NT2/D1 (cell line): ENCODE data around the gene CENPE.

Experiments used
- DNase-seq: peaks from one replicate; pipeline ENCODE4 v3.0.0-alpha.2; 2011; ENCODE audit warnings: low read depth, low spot score
- H3K27me3 ChIP-seq: 2 replicates; pipeline ENCODE4 v1.6.0; 2011; ENCODE audit warnings: mild to moderate bottlenecking; ENCODE audit not compliant: insufficient read length, insufficient read depth
- H3K36me3 ChIP-seq: 2 replicates; pipeline ENCODE4 v1.6.1; 2011; ENCODE audit warnings: mild to moderate bottlenecking, low read length, mixed read lengths; ENCODE audit not compliant: insufficient read depth, insufficient read length
- H3K4me1 ChIP-seq: 2 replicates; pipeline ENCODE4 v1.5.1; 2011; ENCODE audit not compliant: insufficient read depth, insufficient read length
- H3K4me3 ChIP-seq: 2 replicates; pipeline ENCODE4 v1.5.1; 2011; ENCODE audit warnings: low read depth; ENCODE audit not compliant: insufficient read length
- H3K9ac ChIP-seq: 2 replicates; pipeline ENCODE4 v1.6.0; 2011; ENCODE audit warnings: low read depth; ENCODE audit not compliant: insufficient read length
- H3K9me3 ChIP-seq: 2 replicates; pipeline ENCODE4 v1.5.1; 2011; ENCODE audit warnings: mild to moderate bottlenecking, low read length; ENCODE audit not compliant: insufficient read depth
- SUZ12 ChIP-seq: IDR thresholded peaks from 2 replicates; pipeline ENCODE4 v1.6.1; 2011; ENCODE audit not compliant: insufficient read length, insufficient read depth; ENCODE audit errors: extremely low read depth
- YY1 ChIP-seq: IDR thresholded peaks from 2 replicates; pipeline ENCODE4 v1.6.1; 2011; ENCODE audit not compliant: insufficient read length, insufficient read depth
- ZNF274 ChIP-seq: IDR thresholded peaks from 2 replicates; pipeline ENCODE4 v1.6.1; 2011; ENCODE audit warnings: mild to moderate bottlenecking, low read depth, low read length

The CENPE gene

DNA sequence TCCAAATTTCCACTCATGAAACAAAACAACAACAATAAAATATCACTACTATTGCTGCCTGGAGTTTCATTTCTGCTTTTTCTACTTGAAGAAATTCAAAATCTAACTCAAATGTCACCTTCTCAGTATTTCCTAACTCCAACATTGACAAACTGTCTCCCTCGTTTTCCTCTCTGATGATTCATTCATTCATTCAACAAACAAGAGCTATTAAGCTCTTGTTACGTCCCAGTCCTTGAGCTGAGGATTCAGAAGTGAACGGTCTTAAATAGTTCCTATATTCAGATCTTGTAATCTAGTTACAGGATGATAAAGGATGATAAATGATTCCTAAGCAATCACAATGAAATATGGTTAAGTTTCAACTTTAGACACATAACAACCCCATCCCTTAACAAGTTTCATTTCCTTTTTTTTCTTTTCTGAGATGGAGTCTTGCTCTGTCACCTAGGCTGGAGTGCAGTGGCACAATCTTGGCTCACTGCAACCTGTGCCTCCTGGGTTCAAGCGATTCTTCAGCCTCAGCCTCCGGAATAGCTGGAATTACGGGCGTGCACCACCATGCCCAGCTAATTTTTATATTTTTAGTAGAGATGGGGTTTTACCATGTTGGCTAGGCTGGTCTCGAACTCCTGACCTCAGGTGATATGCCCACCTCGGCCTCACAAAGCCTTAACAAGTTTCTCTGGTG, 123.3 kb downstream of the CENPE start:
- DNase-seq = no peak
- H3K9me3 ChIP-seq = no peaks in the 10 kb centered on the region
- H3K4me1 ChIP-seq = no peaks in the 10 kb centered on the region
- H3K36me3 ChIP-seq = no peaks in the 10 kb centered on the region
- no peak overlapping the region for H3K9ac ChIP-seq
- peaks cover 27% of the 10 kb centered on the region for H3K27me3 ChIP-seq
- TF ChIP-seq ZNF274 = no peak
- TF ChIP-seq YY1 = no peak
- no peak for TF ChIP-seq SUZ12
- H3K4me3 ChIP-seq = no peak overlapping the region

DNA sequence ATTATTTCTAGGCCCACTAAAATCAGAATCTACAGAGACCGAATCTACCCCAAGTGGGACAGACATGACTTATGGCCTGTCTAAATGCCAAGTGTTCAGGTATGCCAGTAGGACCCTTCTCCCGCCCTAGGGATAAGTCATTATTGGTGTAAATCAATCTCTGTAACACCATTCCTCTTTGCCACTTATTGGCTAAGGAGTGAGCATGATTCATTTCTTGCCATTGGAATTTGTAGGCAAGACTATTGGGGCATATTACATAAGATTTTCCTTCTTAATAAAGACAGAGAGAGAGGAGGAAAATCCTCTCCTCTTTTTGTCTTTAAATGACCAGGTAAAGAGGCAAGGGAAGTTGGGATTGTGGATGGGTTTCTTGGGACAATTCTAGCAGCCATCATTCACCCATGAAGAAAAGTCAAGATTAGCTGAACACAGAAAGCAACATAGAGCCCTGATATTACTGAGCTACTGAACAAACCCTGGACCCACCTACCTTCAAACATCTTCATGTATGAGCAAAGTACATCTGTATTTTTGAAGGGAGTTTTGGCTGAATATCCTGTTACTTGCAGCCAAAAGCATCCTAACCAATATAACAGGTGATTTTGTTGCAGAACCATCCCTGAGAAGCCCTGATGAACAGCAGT, 124.2 kb downstream of the CENPE start:
- TF ChIP-seq ZNF274 = no peak
- TF ChIP-seq SUZ12 = no peak
- no peak for TF ChIP-seq YY1
- no peak for DNase-seq
- no peaks in the 10 kb centered on the region for H3K9me3 ChIP-seq
- H3K4me3 ChIP-seq = no peak overlapping the region
- H3K9ac ChIP-seq = no peak overlapping the region
- no peaks in the 10 kb centered on the region for H3K4me1 ChIP-seq
- H3K27me3 ChIP-seq = peaks cover 27% of the 10 kb centered on the region
- H3K36me3 ChIP-seq = no peaks in the 10 kb centered on the region

DNA sequence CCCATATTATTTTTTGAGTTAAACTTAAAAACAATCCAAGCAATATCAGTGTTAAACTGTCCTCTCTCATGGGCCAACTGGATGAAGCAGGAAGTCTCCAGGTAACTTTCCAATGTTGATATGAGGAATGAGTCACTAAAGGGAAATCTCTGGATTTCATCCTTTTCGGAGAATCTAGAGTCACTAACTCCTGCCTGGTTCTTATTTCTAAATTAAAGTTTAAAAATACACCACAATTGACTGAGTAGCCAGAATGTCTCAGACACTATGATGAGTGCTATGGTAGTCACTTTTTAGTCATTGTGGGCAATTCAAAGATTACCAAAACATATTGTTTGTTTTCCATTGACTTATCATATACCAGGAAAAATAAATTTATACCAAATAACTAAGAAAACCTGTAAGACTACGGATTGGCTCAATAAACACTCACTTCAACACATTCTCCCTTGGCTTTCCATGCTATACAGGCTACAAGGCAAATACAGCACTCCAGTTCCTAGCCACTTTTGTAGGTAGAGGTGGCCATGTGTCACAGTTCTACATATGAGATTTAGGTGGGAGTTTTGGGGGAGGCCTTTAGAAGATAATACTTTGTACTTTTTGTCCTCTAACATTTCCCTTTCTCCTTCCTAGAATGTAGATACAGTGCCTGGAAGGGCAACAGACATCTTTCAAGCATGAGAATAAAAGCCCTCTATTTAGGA, 130.1 kb downstream of the CENPE start:
- Histone ChIP-seq H3K36me3 (no peaks in the 10 kb centered on the region), H3K9me3 (no peaks in the 10 kb centered on the region), H3K27me3 (no peaks in the 10 kb centered on the region), H3K4me1 (no peaks in the 10 kb centered on the region), H3K4me3 (no peak overlapping the region), H3K9ac (no peak overlapping the region)
- no peak for DNase-seq
- TF ChIP-seq YY1 (no peak), ZNF274 (no peak), SUZ12 (no peak)

DNA sequence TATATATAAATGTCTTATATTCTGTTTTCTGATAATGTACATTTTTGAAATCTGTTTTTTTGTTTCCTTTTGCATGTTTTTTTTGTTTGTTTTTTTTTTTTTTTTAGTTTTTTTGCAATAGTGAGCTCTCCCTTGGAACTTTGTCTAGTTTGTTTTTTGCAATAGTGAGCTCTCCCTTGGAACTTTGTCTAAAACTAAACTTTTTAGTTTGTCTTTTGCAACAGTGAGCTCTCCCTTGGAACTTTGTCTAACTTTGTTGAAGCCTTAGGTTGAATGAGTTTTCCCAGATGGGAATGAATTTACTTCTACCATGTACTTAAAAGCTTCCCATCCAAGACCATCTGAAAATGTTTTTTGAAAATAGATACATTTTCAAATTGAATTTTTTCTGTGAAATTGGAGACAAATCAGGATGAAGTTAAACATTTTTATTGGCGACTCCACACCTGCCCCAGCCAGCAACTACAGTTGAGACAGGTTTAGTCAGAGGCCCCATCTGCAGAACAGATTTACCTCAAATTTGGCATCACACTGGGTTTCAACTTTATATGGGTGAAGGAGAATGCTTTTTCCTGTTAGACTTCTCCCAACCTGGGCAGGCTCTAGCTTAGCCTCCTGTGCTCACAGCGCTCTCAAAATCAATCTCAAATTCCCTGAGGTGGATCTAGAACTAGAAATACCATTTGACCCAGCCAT, 137.5 kb downstream of the CENPE start:
- H3K27me3 ChIP-seq = no peaks in the 10 kb centered on the region

More for the DNA sequence above, 137.5 kb downstream of the CENPE start:
- DNase-seq = no peak
- Histone ChIP-seq H3K9ac (no peak overlapping the region), H3K4me1 (no peaks in the 10 kb centered on the region), H3K9me3 (no peaks in the 10 kb centered on the region), H3K36me3 (no peaks in the 10 kb centered on the region), H3K4me3 (no peak overlapping the region)
- no peak for TF ChIP-seq YY1
- TF ChIP-seq ZNF274 = no peak
- TF ChIP-seq SUZ12 = no peak
